ENCODE results near the gene MINDY1. TPM values are rescaled to one million over a fixed set of nuclear protein-coding genes. Genes with fewer than 3 reads are reported as not detected.

Gene MINDY1
- total RNA-seq, 1 donor from 2014 or later = 10.7 TPM

DNA sequence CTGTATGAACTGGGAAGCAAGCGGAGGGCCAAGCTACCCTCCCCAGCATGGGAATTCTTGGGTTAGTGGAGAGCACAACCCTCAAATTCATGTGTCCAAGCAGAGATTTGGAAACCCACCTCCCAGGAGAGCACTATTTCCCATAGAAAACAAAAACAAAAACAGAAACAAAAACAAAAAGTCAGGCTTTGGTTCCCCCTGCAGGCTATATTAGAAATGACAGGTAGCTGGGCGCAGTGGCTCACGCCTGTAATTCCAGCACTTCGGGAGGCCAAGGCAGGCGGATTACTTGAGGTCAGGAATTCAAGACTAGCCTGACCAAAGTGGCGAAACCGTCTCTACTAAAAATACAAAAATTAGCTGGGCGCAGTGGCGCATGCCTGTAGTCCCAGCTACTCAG is 10.8 kb downstream of the MINDY1 start:
- Mint-ChIP-seq H3K4me1 (no peaks in the 10 kb centered on the region), H3K27ac (no peak overlapping the region), H3K4me3 (no peak overlapping the region), H3K36me3 (ENCODE audit: low read depth) (peaks cover 26% of the 10 kb centered on the region), H3K9me3 (no peaks in the 10 kb centered on the region), H3K27me3 (no peaks in the 10 kb centered on the region)
- DNase-seq = no peak
- POLR2A ChIA-PET = interaction anchor here (1.5 kb wide), 1 partner anchor 11 kb away, joined by 4 read pairs; the partner anchor contains the start of gene MINDY1
- ATAC-seq (ENCODE audit: low read depth) = peak; percentile 34
- TF ChIP-seq, protein P1, sequence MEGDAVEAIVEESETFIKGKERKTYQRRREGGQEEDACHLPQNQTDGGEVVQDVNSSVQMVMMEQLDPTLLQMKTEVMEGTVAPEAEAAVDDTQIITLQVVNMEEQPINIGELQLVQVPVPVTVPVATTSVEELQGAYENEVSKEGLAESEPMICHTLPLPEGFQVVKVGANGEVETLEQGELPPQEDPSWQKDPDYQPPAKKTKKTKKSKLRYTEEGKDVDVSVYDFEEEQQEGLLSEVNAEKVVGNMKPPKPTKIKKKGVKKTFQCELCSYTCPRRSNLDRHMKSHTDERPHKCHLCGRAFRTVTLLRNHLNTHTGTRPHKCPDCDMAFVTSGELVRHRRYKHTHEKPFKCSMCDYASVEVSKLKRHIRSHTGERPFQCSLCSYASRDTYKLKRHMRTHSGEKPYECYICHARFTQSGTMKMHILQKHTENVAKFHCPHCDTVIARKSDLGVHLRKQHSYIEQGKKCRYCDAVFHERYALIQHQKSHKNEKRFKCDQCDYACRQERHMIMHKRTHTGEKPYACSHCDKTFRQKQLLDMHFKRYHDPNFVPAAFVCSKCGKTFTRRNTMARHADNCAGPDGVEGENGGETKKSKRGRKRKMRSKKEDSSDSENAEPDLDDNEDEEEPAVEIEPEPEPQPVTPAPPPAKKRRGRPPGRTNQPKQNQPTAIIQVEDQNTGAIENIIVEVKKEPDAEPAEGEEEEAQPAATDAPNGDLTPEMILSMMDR (IDR thresholded peaks at IDR 0.05) = no peak
- CTCF ChIA-PET = interaction anchor here (0.6 to 2.6 kb wide), 16 partner anchors 9 to 744 kb away, joined by 3 to 19 read pairs (median 4); partner anchors contain the start of genes ANXA9 and MINDY1
- intact Hi-C loops (cut with micrococcal nuclease) = loop anchor here (1.0 kb wide), 1 partner anchor 532 kb away; no protein-coding TSS in a partner anchor

GRCh38 chr1:150995460-150995859 is 11.2 kb downstream of the MINDY1 start:
- Mint-ChIP-seq H3K27ac (no peak overlapping the region), H3K9me3 (no peaks in the 10 kb centered on the region), H3K27me3 (no peaks in the 10 kb centered on the region), H3K4me1 (no peaks in the 10 kb centered on the region), H3K4me3 (no peak overlapping the region), H3K36me3 (ENCODE audit: low read depth) (peaks cover 26% of the 10 kb centered on the region)
- ChIA-PET CTCF (interaction anchor here (0.9 to 2.6 kb wide), 14 partner anchors 8 to 743 kb away, joined by 3 to 19 read pairs (median 4); partner anchors contain the start of genes ANXA9 and MINDY1), POLR2A (interaction anchor here (0.9 to 1.5 kb wide), 2 partner anchors 12 to 22 kb away, joined by 3 to 4 read pairs; partner anchors contain the start of gene MINDY1)
- TF ChIP-seq, protein P1 (IDR thresholded peaks at IDR 0.05) = no peak
- DNase-seq (no peak), ATAC-seq (ENCODE audit: low read depth) (no peak)
- intact Hi-C loops (cut with micrococcal nuclease) = no loop called here

GRCh38 chr1:150994248-150994647 is 12.5 kb downstream of the MINDY1 start:
- Mint-ChIP-seq H3K27me3 (no peaks in the 10 kb centered on the region), H3K36me3 (ENCODE audit: low read depth) (peaks cover 21% of the 10 kb centered on the region), H3K9me3 (no peaks in the 10 kb centered on the region), H3K4me1 (no peaks in the 10 kb centered on the region), H3K4me3 (no peak overlapping the region), H3K27ac (no peak overlapping the region)
- CTCF ChIA-PET = interaction anchor here (0.9 to 2.6 kb wide), 5 partner anchors 9 to 374 kb away, joined by 3 to 7 read pairs (median 3); no protein-coding TSS in a partner anchor
- POLR2A ChIA-PET = interaction anchor here (0.6 kb wide), 2 partner anchors 57 to 478 kb away, joined by 3 to 5 read pairs; partner anchors contain the start of gene FALEC
- intact Hi-C loops (cut with micrococcal nuclease) = no loop called here
- TF ChIP-seq, protein P1 (IDR thresholded peaks at IDR 0.05) = no peak
- no peak for ATAC-seq (ENCODE audit: low read depth)
- DNase-seq = no peak

GRCh38 chr1:150992626-150993025 is 14.1 kb downstream of the MINDY1 start:
- ATAC-seq (ENCODE audit: low read depth) = no peak
- no peak for DNase-seq
- Mint-ChIP-seq H3K27me3 (no peaks in the 10 kb centered on the region), H3K9me3 (no peaks in the 10 kb centered on the region), H3K4me3 (no peak overlapping the region), H3K27ac (no peak overlapping the region), H3K36me3 (ENCODE audit: low read depth) (peaks cover 8% of the 10 kb centered on the region), H3K4me1 (no peaks in the 10 kb centered on the region)
- intact Hi-C loops (cut with micrococcal nuclease) = no loop called here
- ChIA-PET POLR2A (interaction anchor here (0.6 kb wide), 1 partner anchor 12 kb away, joined by 11 read pairs; no protein-coding TSS in a partner anchor), CTCF (no interaction called here)
- TF ChIP-seq, protein P1 (IDR thresholded peaks at IDR 0.05) = no peak

- ATAC-seq (ENCODE audit: low read depth) (no peak), DNase-seq (no peak)
- H3K27ac Mint-ChIP-seq = no peak overlapping the region
- no peaks in the 10 kb centered on the region for H3K36me3 Mint-ChIP-seq (ENCODE audit: low read depth)
- POLR2A ChIA-PET = no interaction called here
- H3K27me3 Mint-ChIP-seq = no peaks in the 10 kb centered on the region
- no peaks in the 10 kb centered on the region for H3K9me3 Mint-ChIP-seq
- CTCF ChIA-PET = interaction anchor here (1.2 to 1.7 kb wide), 2 partner anchors 8 to 19 kb away, joined by 3 to 5 read pairs; partner anchors contain the start of gene MINDY1
- no peak overlapping the region for H3K4me3 Mint-ChIP-seq
- H3K4me1 Mint-ChIP-seq = no peaks in the 10 kb centered on the region
- TF ChIP-seq, protein P1 (IDR thresholded peaks at IDR 0.05) = no peak
- intact Hi-C loops (cut with micrococcal nuclease) = no loop called here
Measured at GRCh38 chr1:150987924-150988323, 18.8 kb downstream of the MINDY1 start.

All from activated B cell treated with CpG ODN at 0.5 μM for 24 hours (primary cell).